ENCODE data around the gene KIZ.

DNA sequence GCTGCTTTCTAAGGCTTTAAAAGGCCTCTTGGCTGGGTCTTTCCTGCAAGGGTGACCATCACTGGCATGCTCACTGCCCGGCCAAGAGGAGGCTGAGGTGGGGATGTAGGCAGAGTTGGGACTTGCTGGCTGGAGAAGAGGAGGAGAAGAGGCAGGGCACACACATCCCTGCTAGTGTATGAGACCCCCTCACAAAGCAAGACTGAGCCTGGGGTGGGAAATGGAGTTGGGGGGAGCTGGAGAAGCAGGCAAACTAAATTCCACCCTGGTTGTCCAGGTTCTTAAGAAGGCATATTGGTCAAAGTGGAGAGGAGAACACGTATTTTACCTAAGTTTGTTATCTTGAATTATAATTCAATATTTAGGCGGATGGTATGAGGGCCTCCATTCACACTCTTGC, 1.7 kb upstream of the KIZ start:
- TF ChIP-seq, protein P1, sequence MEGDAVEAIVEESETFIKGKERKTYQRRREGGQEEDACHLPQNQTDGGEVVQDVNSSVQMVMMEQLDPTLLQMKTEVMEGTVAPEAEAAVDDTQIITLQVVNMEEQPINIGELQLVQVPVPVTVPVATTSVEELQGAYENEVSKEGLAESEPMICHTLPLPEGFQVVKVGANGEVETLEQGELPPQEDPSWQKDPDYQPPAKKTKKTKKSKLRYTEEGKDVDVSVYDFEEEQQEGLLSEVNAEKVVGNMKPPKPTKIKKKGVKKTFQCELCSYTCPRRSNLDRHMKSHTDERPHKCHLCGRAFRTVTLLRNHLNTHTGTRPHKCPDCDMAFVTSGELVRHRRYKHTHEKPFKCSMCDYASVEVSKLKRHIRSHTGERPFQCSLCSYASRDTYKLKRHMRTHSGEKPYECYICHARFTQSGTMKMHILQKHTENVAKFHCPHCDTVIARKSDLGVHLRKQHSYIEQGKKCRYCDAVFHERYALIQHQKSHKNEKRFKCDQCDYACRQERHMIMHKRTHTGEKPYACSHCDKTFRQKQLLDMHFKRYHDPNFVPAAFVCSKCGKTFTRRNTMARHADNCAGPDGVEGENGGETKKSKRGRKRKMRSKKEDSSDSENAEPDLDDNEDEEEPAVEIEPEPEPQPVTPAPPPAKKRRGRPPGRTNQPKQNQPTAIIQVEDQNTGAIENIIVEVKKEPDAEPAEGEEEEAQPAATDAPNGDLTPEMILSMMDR (IDR thresholded peaks at IDR 0.05) = no peak
- no peak for TF ChIP-seq EZH2 (IDR thresholded peaks at IDR 0.05; ENCODE audit: borderline replicate concordance, insufficient read depth, low read depth, low read length, poor library complexity, severe bottlenecking)
